H1 (cell line): ENCODE data around the gene IFIT2. TPM values are rescaled to one million over a fixed set of nuclear protein-coding genes. Genes with fewer than 3 reads are reported as not detected.
A peak's percentile ranks its signal among the peaks of the same experiment; 100 is the strongest.

Experiments used
- CTCF ChIA-PET: fragments of 300-600 bp; sonication (Branson Sonifier 250); formaldehyde crosslinking; loops from one replicate; lab custom pipeline; 2021; ENCODE audit not compliant: partially characterized antibody; lab: Charles Lee
- POLR2A ChIA-PET: fragments of 300-600 bp; sonication (Branson Sonifier 250); formaldehyde crosslinking; loops from one replicate; lab custom pipeline; 2021; ENCODE audit warnings: inconsistent platforms; ENCODE audit not compliant: partially characterized antibody; lab: Charles Lee
- DNase-seq, 2 experiments: peaks; one replicate each; pipeline versions ENCODE4 v3.0.0 to v3.0.0-alpha.2; 2010 to 2022; ENCODE audit warnings: low spot score in 2 of 2, low read depth in 1 of 2, mixed read lengths in 1 of 2
- FAIRE-seq: peaks from 2 replicates; lab custom pipeline; 2011; peaks lifted over from hg19 to GRCh38; lab: Jason Lieb, UNC
- H2AFZ ChIP-seq: 2 replicates; pipeline ENCODE4 v1.8.1; 2012; ENCODE audit warnings: low read length, inconsistent platforms
- H2AK5ac ChIP-seq: 2 replicates; pipeline ENCODE4 v1.6.1; 2013; ENCODE audit warnings: low read depth, low read length
- H2BK120ac ChIP-seq: replicated peaks from 2 replicates; pipeline ENCODE3; 2013; ENCODE audit warnings: low read depth, low read length, inconsistent platforms
- H2BK12ac ChIP-seq: 2 replicates; pipeline ENCODE4 v1.6.1; 2013; ENCODE audit warnings: low read depth, low read length
- H2BK15ac ChIP-seq: 2 replicates; pipeline ENCODE4 v1.6.1; 2013; ENCODE audit warnings: low read length
- H2BK20ac ChIP-seq: 2 replicates; pipeline ENCODE4 v1.6.1; 2013; ENCODE audit warnings: low read length
- H2BK5ac ChIP-seq: 2 replicates; pipeline ENCODE4 v1.6.1; 2013; ENCODE audit warnings: low read depth, low read length
- H3K14ac ChIP-seq: 2 replicates; pipeline ENCODE4 v1.6.1; 2013; ENCODE audit warnings: inconsistent platforms; ENCODE audit not compliant: insufficient read length
- H3K18ac ChIP-seq: 2 replicates; pipeline ENCODE4 v1.6.1; 2013; ENCODE audit warnings: low read length; ENCODE audit errors: extremely low read depth
- H3K23ac ChIP-seq: 2 replicates; pipeline ENCODE4 v1.6.1; 2013; ENCODE audit warnings: inconsistent platforms; ENCODE audit not compliant: insufficient read length
- H3K23me2 ChIP-seq: 2 replicates; pipeline ENCODE4 v1.6.1; 2013; ENCODE audit warnings: low read depth, low read length
- H3K27ac ChIP-seq: 2 replicates; pipeline ENCODE4 v1.6.1; 2011; ENCODE audit warnings: low read depth, low read length, inconsistent platforms
- H3K27me3 ChIP-seq, 4 experiments: replicated peaks in 1 of 4; 1 replicate in 1 of 4; 2 replicates in 3 of 4; pipeline versions ENCODE4 v1.6.1 to v1.8.1; 2011 to 2013; ENCODE audit warnings: low read length in 3 of 4, mild to moderate bottlenecking in 3 of 4, inconsistent platforms in 2 of 4, mixed read lengths in 2 of 4, moderate library complexity in 1 of 4; ENCODE audit not compliant: control insufficient read depth in 3 of 4, insufficient read depth in 3 of 4; ENCODE audit errors: extremely low read depth in 1 of 4
- H3K36me3 ChIP-seq, 4 experiments: 2 replicates each; pipeline versions ENCODE4 v1.6.1 to v1.8.1; 2011 to 2013; ENCODE audit warnings: mild to moderate bottlenecking in 4 of 4, low read length in 3 of 4, moderate library complexity in 2 of 4, control low read depth in 1 of 4, inconsistent platforms in 1 of 4; ENCODE audit not compliant: insufficient read depth in 4 of 4, control insufficient read depth in 2 of 4
- H3K4ac ChIP-seq: replicated peaks from 2 replicates; pipeline ENCODE3; 2013; ENCODE audit warnings: low read length, low read depth, mixed read lengths, inconsistent platforms; ENCODE audit not compliant: insufficient read length
- H3K4me1 ChIP-seq, 4 experiments: replicated peaks in 1 of 4; 1 replicate in 1 of 4; 2 replicates in 3 of 4; pipeline versions ENCODE4 v1.6.1 to v1.8.1; 2011 to 2013; ENCODE audit warnings: low read length in 3 of 4, inconsistent platforms in 2 of 4, mixed read lengths in 1 of 4; ENCODE audit not compliant: insufficient read depth in 4 of 4, control insufficient read depth in 3 of 4
- H3K4me2 ChIP-seq, 2 experiments: 2 replicates each; pipeline versions ENCODE4 v1.6.1 to v1.8.1; 2011 to 2013; ENCODE audit warnings: low read depth in 2 of 2, low read length in 2 of 2, control low read depth in 1 of 2, inconsistent platforms in 1 of 2, mild to moderate bottlenecking in 1 of 2; ENCODE audit not compliant: insufficient read depth in 1 of 2
- H3K4me3 ChIP-seq, 4 experiments: fragments of 200-600, 300-600 bp in 1 of 4; sonication (generic), shearing (Covaris generic), sonication (Bioruptor Twin) in 1 of 4; 2 replicates each; pipeline versions ENCODE4 v1.5.1 to v1.8.1; 2011 to 2016; ENCODE audit warnings: low read length in 4 of 4, low read depth in 3 of 4, control low read depth in 2 of 4, inconsistent platforms in 2 of 4, mild to moderate bottlenecking in 2 of 4, mixed read lengths in 1 of 4, moderate library complexity in 1 of 4; ENCODE audit not compliant: insufficient read depth in 2 of 4; ENCODE audit errors: extremely low read depth in 1 of 4
- H3K56ac ChIP-seq: replicated peaks from 2 replicates; pipeline ENCODE3; 2013; ENCODE audit warnings: low read depth, mild to moderate bottlenecking, mixed read lengths, low read length, inconsistent platforms; ENCODE audit not compliant: insufficient read length
- H3K79me1 ChIP-seq: 2 replicates; pipeline ENCODE4 v1.6.1; 2013; ENCODE audit warnings: low read depth, low read length, control low read depth
- H3K79me2 ChIP-seq, 2 experiments: 2 replicates each; pipeline versions ENCODE4 v1.6.1 to v1.8.1; 2012 to 2013; ENCODE audit warnings: low read length in 2 of 2, mild to moderate bottlenecking in 2 of 2, inconsistent platforms in 1 of 2; ENCODE audit not compliant: insufficient read depth in 2 of 2, control insufficient read depth in 1 of 2
- H3K9ac ChIP-seq, 4 experiments: replicated peaks in 1 of 4; 1 replicate in 1 of 4; 2 replicates in 3 of 4; pipeline versions ENCODE4 v1.6.1 to v1.8.1; 2011 to 2013; ENCODE audit warnings: low read depth in 3 of 4, low read length in 3 of 4, control low read depth in 2 of 4, mild to moderate bottlenecking in 2 of 4, moderate library complexity in 2 of 4, inconsistent platforms in 1 of 4; ENCODE audit errors: extremely low read depth in 1 of 4
- H3K9me3 ChIP-seq, 2 experiments: 2 replicates each; pipeline versions ENCODE4 v1.6.1 to v1.8.1; 2012 to 2013; ENCODE audit warnings: mild to moderate bottlenecking in 2 of 2, moderate library complexity in 2 of 2, control low read depth in 1 of 2, inconsistent platforms in 1 of 2, low read depth in 1 of 2, low read length in 1 of 2, mixed read lengths in 1 of 2; ENCODE audit not compliant: insufficient read depth in 2 of 2
- H4K20me1 ChIP-seq, 2 experiments: replicated peaks in 1 of 2; 2 replicates each; pipeline versions ENCODE3 to v1.8.1; 2011 to 2013; ENCODE audit warnings: inconsistent platforms in 2 of 2, low read length in 2 of 2, mild to moderate bottlenecking in 1 of 2; ENCODE audit not compliant: insufficient read depth in 2 of 2, control insufficient read depth in 1 of 2
- H4K5ac ChIP-seq: 2 replicates; pipeline ENCODE4 v1.6.1; 2013; ENCODE audit warnings: low read length, low read depth, mixed read lengths, inconsistent platforms; ENCODE audit not compliant: insufficient read length
- H4K8ac ChIP-seq: 2 replicates; pipeline ENCODE4 v1.8.0; 2013; ENCODE audit warnings: mild to moderate bottlenecking, moderate library complexity, low read length, inconsistent platforms; ENCODE audit not compliant: insufficient read depth; ENCODE audit errors: extremely low read depth
- H4K91ac ChIP-seq: replicated peaks from 2 replicates; pipeline ENCODE3; 2013; ENCODE audit warnings: low read length, mixed read lengths, inconsistent platforms; ENCODE audit not compliant: insufficient read length
- BRCA1 ChIP-seq: IDR thresholded peaks from 2 replicates; pipeline ENCODE4 v1.6.1; 2012; ENCODE audit warnings: low read depth, low read length, improper control_type of control experiment
- CBX5 ChIP-seq: fragments of 300-800, 300-1000 bp; sonication (generic); IDR thresholded peaks from 2 replicates; pipeline ENCODE4 v1.7.1; 2016; ENCODE audit warnings: antibody characterized with exemption, low read length, low read depth
- CEBPB ChIP-seq: IDR thresholded peaks from 2 replicates; pipeline ENCODE4 v1.6.1; 2012; ENCODE audit warnings: low read depth, low read length
- EGR1 ChIP-seq: IDR thresholded peaks from 2 replicates; pipeline ENCODE4 v1.6.1; 2011; ENCODE audit warnings: low read depth, low read length, borderline replicate concordance
- HDAC2 ChIP-seq, 2 experiments: fragments of 300-600 bp in 1 of 2; sonication (generic) in 1 of 2; IDR thresholded peaks; 2 replicates each; pipeline ENCODE4 v1.6.1; 2011 to 2012; ENCODE audit warnings: low read depth in 2 of 2, low read length in 2 of 2, mild to moderate bottlenecking in 2 of 2, moderate library complexity in 2 of 2, borderline replicate concordance in 1 of 2, inconsistent platforms in 1 of 2
- HDAC6 ChIP-seq: IDR thresholded peaks from one replicate; pipeline ENCODE4 v1.7.1; 2012; ENCODE audit warnings: low read depth, mild to moderate bottlenecking, inconsistent platforms, low read length, moderate library complexity
- JUN ChIP-seq: IDR thresholded peaks from 2 replicates; pipeline ENCODE4 v1.6.1; 2011; ENCODE audit warnings: low read depth, mild to moderate bottlenecking, improper control_type of control experiment, low read length
- KDM1A ChIP-seq: fragments of 200-600, 300-600 bp; sonication (generic); IDR thresholded peaks from 2 replicates; pipeline ENCODE4 v1.7.1; 2016; ENCODE audit warnings: mild to moderate bottlenecking, low read length, borderline replicate concordance
- KDM5A ChIP-seq: fragments of 200-600 bp; IDR thresholded peaks from 2 replicates; pipeline ENCODE4 v1.7.1; 2012; ENCODE audit warnings: mild to moderate bottlenecking, low read length, inconsistent platforms, mixed read lengths
- MAFK ChIP-seq: IDR thresholded peaks from 2 replicates; pipeline ENCODE4 v1.6.1; 2012; ENCODE audit warnings: low read depth, mild to moderate bottlenecking, improper control_type of control experiment, low read length
- RNF2 ChIP-seq: fragments of 200-900, 300-1000 bp; sonication (generic); IDR thresholded peaks from 2 replicates; pipeline ENCODE4 v1.7.1; 2016; ENCODE audit warnings: borderline replicate concordance, low read depth, mild to moderate bottlenecking, antibody characterized with exemption, low read length; ENCODE audit not compliant: poor library complexity, severe bottlenecking; ENCODE audit errors: missing control alignments
- SIN3A ChIP-seq, 2 experiments: IDR thresholded peaks in 1 of 2; conservative IDR thresholded peaks in 1 of 2; 2 replicates each; pipeline ENCODE4 v1.6.1; 2011 to 2012; ENCODE audit warnings: low read length in 2 of 2, improper control_type of control experiment in 1 of 2, low read depth in 1 of 2, mild to moderate bottlenecking in 1 of 2
- SP4 ChIP-seq: IDR thresholded peaks from 2 replicates; pipeline ENCODE4 v1.6.1; 2012; ENCODE audit warnings: low read length, inconsistent platforms
- TAF1 ChIP-seq: IDR thresholded peaks from 2 replicates; pipeline ENCODE4 v1.6.1; 2011; ENCODE audit warnings: mild to moderate bottlenecking, low read depth, low read length
- polyA plus RNA-seq, 7 experiments: library from polyadenylated mRNA; depleted of rRNA in 3 of 7; stranded (reverse) in 5 of 7; unstranded in 2 of 7; fragments of >200 nt in 5 of 7; fragments of 200-250 nt in 2 of 7; gene quantifications; 1 replicate in 5 of 7; 2 replicates in 1 of 7; 4 replicates in 1 of 7; pipeline versions ENCODE4 v1.2.1 to v1.2.3, GENCODE V29; 2011 to 2013; ENCODE audit warnings: missing spikeins in 2 of 7, mixed read lengths in 2 of 7
- total RNA-seq: library from RNA; stranded (reverse); fragmentation: NEBNext Ultra II Directional; extraction: Animal tissue kit (Norgen Biotek cat#: 25700); gene quantifications from 2 replicates; pipeline ENCODE4 v1.2.1, GENCODE V29; 2021

IFIT2 gene
- total and polyA plus RNA-seq, 2 of the 8 experiments (the other 6 are each of a cell fraction or from before 2014, with no cell fraction given), result 0.03 to 0.35 TPM

- Histone ChIP-seq H3K36me3 (no peaks in the 10 kb centered on the region), H3K27ac (no peak overlapping the region), H3K4ac (peak overlapping the region; percentile 45), H2BK20ac (peak overlapping the region; percentile 87), H4K5ac (no peak overlapping the region), H4K20me1 (no peaks in the 10 kb centered on the region), H3K4me1 (peaks cover 8 to 26% (median 10%) of the 10 kb centered on the region in 4 experiments; a peak in 6 of 7 replicates), H3K18ac (peak overlapping the region; percentile 38; the same call in 1 of the 2 replicates), H3K23me2 (0 out of 2 replicates have a peak, but pooled peaks cover 3% of the 10 kb centered on the region), H2BK5ac (peak overlapping the region; percentile 44; the same call in 1 of the 2 replicates), H2BK15ac (no peak overlapping the region), H2BK120ac (no peak overlapping the region), H3K9me3 (no peaks in the 10 kb centered on the region), H3K79me2 (no peaks in the 10 kb centered on the region), H3K27me3 (no peaks in the 10 kb centered on the region), H3K14ac (no peak overlapping the region), H3K23ac (no peak overlapping the region), H2BK12ac (0 out of 2 replicates have a peak overlapping the region, but pooled peaks have one; percentile 2), H4K8ac (no peak overlapping the region), H2AK5ac (no peak overlapping the region), H3K4me2 (no peak overlapping the region), H3K9ac (no peak overlapping the region), H4K91ac (no peak overlapping the region), H3K79me1 (no peaks in the 10 kb centered on the region), H2AFZ (no peak overlapping the region), H3K56ac (no peak overlapping the region), H3K4me3 (no peak overlapping the region)
- ChIA-PET CTCF (no interaction called here), POLR2A (interaction anchor here (1.4 kb wide), 1 partner anchor 38 kb away, joined by 4 read pairs; no protein-coding TSS in a partner anchor)
- DNase-seq (no peak), FAIRE-seq (no peak)
- no peak for TF ChIP-seq CEBPB
- TF ChIP-seq KDM1A, result no peak
- TF ChIP-seq SP4, result no peak
- no peak for TF ChIP-seq JUN
- TF ChIP-seq KDM5A, result no peak
- no peak for TF ChIP-seq TAF1
- no peak for TF ChIP-seq SIN3A (conservative IDR thresholded peaks at IDR 0.05 in 1 of 2, IDR thresholded peaks at IDR 0.05 in 1 of 2; ENCODE audit: low read depth in 1 of 2, low read length in 2 of 2)
- TF ChIP-seq HDAC6, result no peak
- no peak for TF ChIP-seq EGR1
- no peak for TF ChIP-seq RNF2
- TF ChIP-seq BRCA1, result no peak
- TF ChIP-seq MAFK, result no peak
- TF ChIP-seq HDAC2 (IDR thresholded peaks at IDR 0.05; ENCODE audit: borderline replicate concordance in 1 of 2, low read depth in 2 of 2, low read length in 2 of 2), result no peak
- no peak for TF ChIP-seq CBX5
Observed at GRCh38 chr10:89330537-89331212, 28.8 kb downstream of the IFIT2 start.
